ENCODE results near the gene CHKB.
"Not testable (repeated sequence)": the region's sequence is repeated elsewhere in the genome, so short reads cannot be mapped to it uniquely, and the experiment has no call there.

The CHKB gene

GRCh38 chr22:50612528-50613221 is 30.0 kb upstream of the CHKB start:
- no peak for DNase-seq (ENCODE audit: low spot score)

- DNase-seq (ENCODE audit: low spot score) = no peak
Observed at GRCh38 chr22:50612168-50612527, 29.5 kb upstream of the CHKB start.

GRCh38 chr22:50611341-50612060 is 28.9 kb upstream of the CHKB start:
- no peak for DNase-seq (ENCODE audit: low spot score)

GRCh38 chr22:50610581-50610980 is 27.9 kb upstream of the CHKB start:
- no peak for DNase-seq (ENCODE audit: low spot score)

DNA sequence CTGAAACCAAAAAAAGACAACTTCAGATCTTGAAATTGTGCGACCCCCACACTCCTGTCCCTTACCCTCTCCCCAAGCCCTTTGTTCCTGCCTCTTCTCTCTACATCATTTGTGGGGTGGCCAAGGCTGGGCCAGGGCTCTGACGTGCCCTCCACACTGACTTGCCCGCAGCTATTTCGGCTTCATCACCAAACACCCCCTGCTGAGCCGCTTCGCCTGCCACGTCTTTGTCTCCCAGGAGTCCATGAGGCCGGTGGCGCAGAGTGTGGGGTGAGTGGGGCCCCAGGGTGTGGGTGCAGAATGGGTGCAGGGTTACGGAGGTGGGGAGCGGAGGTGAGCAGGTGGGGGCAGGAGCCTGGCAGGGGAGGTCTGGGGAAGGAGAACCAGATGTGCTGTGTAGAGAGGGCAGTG is 27.4 kb upstream of the CHKB start:
- no peak for DNase-seq (ENCODE audit: low spot score)

DNA sequence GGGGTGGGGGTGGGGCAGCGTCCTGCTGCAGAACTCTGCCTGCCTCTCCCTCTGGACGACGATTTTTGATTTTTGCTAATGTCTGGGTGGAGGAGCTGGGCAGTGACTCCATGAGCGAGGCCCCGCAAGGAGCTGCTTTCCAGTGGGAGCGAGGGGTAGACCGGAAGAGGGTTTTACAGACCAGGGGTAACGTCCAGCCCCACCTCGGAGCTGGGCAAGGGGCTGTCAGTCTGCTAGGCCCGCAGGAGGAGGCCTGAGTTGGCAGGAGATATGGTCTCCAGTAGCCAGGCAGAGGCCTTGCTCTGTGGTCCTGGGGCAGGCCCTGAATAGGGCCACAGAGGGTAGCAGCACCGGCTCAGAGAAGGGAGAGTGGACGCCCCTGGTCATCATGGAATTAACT is 26.9 kb upstream of the CHKB start:
- DNase-seq (ENCODE audit: low spot score) = no peak

- DNase-seq (ENCODE audit: low spot score) = no peak
Observed at GRCh38 chr22:50608996-50609395, 26.3 kb upstream of the CHKB start.

GRCh38 chr22:50608058-50608840 is 25.6 kb upstream of the CHKB start:
- not testable (repeated sequence) for DNase-seq (ENCODE audit: low spot score)

GRCh38 chr22:50607659-50608020 is 25.0 kb upstream of the CHKB start:
- DNase-seq (ENCODE audit: low spot score) = no peak

GRCh38 chr22:50606946-50607658 is 24.5 kb upstream of the CHKB start:
- no peak for DNase-seq (ENCODE audit: low spot score)

DNA sequence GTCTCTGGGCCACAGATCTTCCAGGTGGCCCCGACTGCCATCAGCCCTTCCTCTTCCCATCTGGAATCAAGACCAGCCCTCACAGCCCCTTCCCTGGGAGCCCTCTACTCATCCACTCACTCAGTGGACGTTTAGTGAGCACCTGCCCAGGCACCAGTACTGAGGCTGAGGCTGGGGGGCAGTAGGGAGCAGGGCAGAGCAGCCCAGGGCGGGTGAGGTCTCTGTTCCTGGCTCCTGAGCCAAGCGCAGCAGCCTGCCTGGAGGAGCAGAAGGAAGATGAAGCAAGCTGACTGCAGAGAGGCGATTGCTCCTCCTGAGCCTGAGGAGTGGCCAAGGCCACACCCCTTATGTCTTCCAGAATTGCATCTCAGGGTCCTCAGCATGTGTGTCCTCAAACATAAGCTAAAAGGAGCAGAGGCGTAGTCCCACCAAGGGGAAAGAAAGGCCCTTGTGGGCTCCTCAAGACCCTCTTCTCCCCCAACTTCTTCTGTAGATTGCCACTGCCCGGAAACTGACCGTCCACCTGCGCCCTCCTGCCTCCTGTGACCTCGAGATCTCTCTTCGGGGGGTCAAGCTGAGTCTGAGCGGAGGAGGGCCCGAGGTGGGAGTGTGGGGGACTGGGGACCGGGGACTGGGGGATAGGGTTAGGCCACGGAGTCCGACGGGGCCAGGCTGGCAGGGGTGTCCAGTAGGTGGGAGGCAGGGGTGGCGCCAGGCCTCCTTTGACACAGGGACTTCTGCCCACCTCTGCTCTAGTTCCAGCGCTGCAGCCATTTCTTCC is 23.7 kb upstream of the CHKB start:
- no peak for DNase-seq (ENCODE audit: low spot score)

GRCh38 chr22:50605613-50606074 is 23.0 kb upstream of the CHKB start:
- no peak for DNase-seq (ENCODE audit: low spot score)

DNA sequence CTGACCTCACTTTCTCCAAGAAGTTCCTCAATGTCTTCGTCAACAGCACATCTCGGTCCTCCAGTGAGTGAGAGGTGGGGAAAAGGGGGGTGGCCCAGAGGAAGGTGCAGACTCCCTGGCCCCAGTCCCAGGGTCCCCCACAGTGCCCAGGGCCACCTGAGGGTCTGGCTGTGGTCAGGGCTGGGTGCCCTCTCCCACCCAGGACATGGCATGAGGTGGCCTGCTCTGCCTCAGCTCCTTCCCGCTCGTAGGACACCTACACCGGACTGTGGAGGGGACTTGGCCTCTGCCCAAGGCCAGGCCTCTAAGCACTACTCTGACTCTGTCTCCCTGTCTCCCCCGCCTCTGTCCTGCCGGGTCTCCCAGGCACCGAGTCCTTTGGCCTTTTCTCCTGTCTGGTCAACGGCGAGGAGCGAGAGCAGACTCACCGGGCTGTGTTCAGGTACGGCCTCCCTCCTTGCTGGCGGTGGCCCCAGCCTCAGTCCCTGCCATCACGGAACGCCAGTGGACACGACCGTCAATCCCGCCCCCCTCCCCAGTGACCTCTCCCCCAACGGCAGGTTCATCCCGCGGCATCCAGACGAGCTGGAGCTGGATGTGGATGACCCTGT is 22.5 kb upstream of the CHKB start:
- no peak for DNase-seq (ENCODE audit: low spot score)

DNA sequence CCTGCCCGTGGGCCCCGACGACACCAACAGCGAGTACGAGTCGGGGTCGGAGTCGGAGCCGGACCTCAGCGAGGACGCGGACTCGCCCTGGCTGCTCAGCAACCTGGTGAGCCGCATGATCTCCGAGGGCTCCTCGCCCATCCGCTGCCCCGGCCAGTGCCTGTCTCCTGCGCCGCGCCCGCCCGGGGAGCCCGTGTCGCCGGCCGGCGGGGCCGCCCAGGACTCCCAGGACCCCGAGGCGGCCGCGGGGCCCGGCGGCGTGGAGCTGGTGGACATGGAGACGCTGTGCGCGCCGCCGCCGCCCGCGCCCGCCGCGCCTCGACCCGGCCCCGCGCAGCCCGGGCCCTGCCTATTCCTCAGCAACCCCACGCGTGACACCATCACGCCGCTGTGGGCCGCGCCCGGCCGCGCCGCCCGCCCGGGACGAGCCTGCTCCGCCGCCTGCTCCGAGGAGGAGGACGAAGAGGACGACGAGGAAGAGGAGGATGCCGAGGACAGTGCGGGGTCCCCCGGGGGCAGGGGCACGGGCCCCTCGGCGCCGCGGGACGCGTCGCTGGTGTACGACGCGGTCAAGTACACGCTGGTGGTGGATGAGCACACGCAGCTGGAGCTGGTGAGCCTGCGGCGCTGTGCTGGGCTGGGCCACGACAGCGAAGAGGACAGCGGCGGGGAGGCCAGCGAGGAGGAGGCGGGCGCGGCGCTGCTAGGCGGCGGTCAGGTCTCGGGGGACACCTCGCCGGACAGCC is 21.8 kb upstream of the CHKB start:
- no peak for DNase-seq (ENCODE audit: low spot score)

DNA sequence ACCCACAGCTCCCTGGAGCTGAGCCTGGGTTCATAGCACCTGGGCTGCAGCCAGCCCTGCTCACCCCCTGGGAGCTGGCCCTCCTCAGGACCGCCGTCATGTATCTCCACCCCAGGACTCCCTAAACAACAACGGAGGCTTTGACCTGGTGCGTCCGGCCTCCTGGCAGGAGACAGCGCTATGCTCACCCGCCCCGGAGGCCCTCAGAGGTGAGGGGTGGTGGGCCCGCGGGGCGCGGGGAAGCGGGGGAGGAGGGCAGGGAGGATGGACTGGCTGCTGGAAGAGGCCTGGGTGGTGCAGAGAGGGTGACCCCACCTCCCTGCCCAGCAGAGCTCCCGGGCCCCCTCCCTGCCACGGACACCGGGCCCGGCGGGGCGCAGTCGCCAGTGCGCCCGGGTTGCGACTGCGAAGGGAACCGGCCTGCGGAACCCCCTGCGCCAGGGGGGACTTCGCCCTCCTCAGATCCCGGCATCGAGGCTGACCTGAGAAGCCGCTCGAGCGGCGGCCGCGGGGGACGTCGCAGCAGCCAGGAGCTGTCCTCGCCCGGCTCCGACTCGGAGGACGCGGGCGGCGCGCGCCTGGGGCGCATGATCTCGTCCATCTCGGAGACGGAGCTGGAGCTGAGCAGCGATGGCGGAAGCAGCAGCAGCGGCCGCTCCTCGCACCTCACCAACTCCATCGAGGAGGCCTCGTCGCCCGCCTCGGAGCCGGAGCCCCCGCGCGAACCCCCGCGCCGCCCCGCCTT is 21.0 kb upstream of the CHKB start:
- no peak for DNase-seq (ENCODE audit: low spot score)

DNA sequence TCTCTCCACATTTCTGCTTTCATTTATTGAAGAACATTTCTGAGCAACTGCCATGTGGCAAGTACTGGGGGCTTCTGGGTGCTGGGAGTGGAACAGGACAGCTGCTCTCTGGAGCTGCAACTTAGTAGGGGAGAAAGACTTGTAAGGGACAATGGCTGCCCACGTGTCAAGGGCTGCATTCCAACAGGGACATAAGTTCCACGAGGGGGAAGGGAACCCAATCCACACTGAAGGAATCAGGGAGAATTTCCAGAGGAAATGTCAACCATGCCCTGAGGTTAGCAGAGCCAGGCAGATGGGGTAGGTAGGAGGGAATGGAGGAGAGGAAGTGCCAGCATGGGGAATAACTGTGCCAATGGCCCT is 19.7 kb upstream of the CHKB start:
- DNase-seq (ENCODE audit: low spot score) = no peak

DNA sequence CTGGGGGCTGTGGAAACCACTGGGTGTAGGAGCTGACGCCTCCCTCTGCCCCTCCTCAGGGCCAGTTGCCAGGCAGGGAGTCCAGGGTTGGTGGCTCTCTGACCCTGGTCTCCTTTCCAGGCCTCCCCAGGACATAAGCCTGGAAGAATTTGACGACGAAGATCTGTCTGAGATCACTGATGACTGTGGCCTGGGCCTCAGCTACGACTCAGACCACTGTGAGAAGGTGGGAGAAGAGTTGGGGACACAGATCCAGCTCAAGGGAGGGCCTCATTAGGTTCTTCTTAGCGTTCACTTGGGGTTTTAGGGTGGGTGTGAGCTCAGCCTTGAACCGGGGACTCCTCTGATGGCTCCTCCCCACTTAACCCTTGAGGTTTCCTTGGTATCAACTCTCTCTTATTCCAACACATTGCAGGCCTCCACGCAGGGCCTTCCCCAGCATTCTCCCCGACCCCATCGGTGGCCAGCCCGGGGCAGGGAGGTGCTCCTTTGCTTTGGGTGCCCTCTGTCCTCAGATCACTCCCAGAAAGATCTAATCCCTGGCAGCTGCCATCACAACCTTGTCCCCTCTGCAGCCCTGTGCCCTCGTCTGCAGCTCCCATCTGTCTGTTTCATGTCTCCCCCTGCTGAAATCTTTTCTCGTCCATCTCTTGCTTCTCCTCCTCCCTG is 19.2 kb upstream of the CHKB start:
- DNase-seq (ENCODE audit: low spot score) = no peak

- no peak for DNase-seq (ENCODE audit: low spot score)
Observed at GRCh38 chr22:50600967-50601668, 18.5 kb upstream of the CHKB start.

- DNase-seq (ENCODE audit: low spot score) = no peak
Observed at GRCh38 chr22:50600538-50600937, 17.9 kb upstream of the CHKB start, which contains the start of gene MAPK8IP2. MAPK8IP2 (plus strand) TSS chr22:50600793; CDS start chr22:50600819, 26 bp downstream.
